SKM-1 (cell line): ENCODE results near the gene CYP46A1.

Experiments
- DNase-seq: peaks from one replicate; lab custom pipeline; 2025; ENCODE audit not compliant: unreplicated experiment; lab: John Stamatoyannopoulos, UW

CYP46A1 gene

GRCh38 chr14:99741227-99741976 lies 57.3 kb downstream of the CYP46A1 start:
- no peak for DNase-seq

- no peak for DNase-seq
Measured at GRCh38 chr14:99742074-99742473, 58.0 kb downstream of the CYP46A1 start.

- no peak for DNase-seq
Measured at GRCh38 chr14:99742509-99743487, 58.7 kb downstream of the CYP46A1 start.

GRCh38 chr14:99744199-99744872 lies 60.2 kb downstream of the CYP46A1 start:
- no peak for DNase-seq

GRCh38 chr14:99744873-99745224 lies 60.8 kb downstream of the CYP46A1 start:
- DNase-seq = no peak

- no peak for DNase-seq
Measured at GRCh38 chr14:99745307-99745951, 61.3 kb downstream of the CYP46A1 start.

- DNase-seq = no peak
Measured at GRCh38 chr14:99747167-99747566, 63.1 kb downstream of the CYP46A1 start.

- DNase-seq = no peak
Measured at GRCh38 chr14:99747582-99748330, 63.7 kb downstream of the CYP46A1 start.

- DNase-seq = no peak
Measured at GRCh38 chr14:99748529-99748928, 64.4 kb downstream of the CYP46A1 start.

- no peak for DNase-seq
Measured at GRCh38 chr14:99749142-99749541, 65.0 kb downstream of the CYP46A1 start.

GRCh38 chr14:99749763-99750715 lies 65.9 kb downstream of the CYP46A1 start:
- DNase-seq = no peak

GRCh38 chr14:99750746-99751450 lies 66.8 kb downstream of the CYP46A1 start:
- no peak for DNase-seq

- no peak for DNase-seq
Measured at GRCh38 chr14:99751539-99752485, 67.7 kb downstream of the CYP46A1 start.

- no peak for DNase-seq
Measured at GRCh38 chr14:99752486-99753121, 68.5 kb downstream of the CYP46A1 start.

- DNase-seq = no peak
Measured at GRCh38 chr14:99753225-99754140, 69.4 kb downstream of the CYP46A1 start.
